Stimulated activated naive B cell treated with anti-CD40 and anti-IgM and Interleukin-4, amounts not matched to agents 10 μg/mL and 1 μg/mL and 100 μg/mL, for 72 hours (primary cell): ENCODE data around the gene ZNF592.

Source experiments
- ATAC-seq, 2 donors: fragments of 150-1000 bp; cut with Tn5 transposase; replicated peaks; 2 replicates each; pipeline ENCODE4 v1.10.0; 2021; ENCODE audit warnings: moderate library complexity in 1 of 2
- DNase-seq: peaks from one replicate; pipeline ENCODE4 v3.0.0; 2021
- H3K27ac Mint-ChIP-seq: one replicate; pipeline ENCODE4 v1.8.0; 2022; ENCODE audit warnings: mild to moderate bottlenecking, mixed read lengths
- H3K27me3 Mint-ChIP-seq, 2 donors: one replicate each; pipeline ENCODE4 v1.8.0; 2022; ENCODE audit warnings: mixed read lengths in 2 of 2
- H3K36me3 Mint-ChIP-seq, 2 donors: one replicate each; pipeline ENCODE4 v1.8.0; 2022; ENCODE audit warnings: mixed read lengths in 2 of 2, mild to moderate bottlenecking in 1 of 2
- H3K4me1 Mint-ChIP-seq, 2 donors: one replicate each; pipeline ENCODE4 v1.8.0; 2022; ENCODE audit warnings: mixed read lengths in 2 of 2, mild to moderate bottlenecking in 1 of 2
- H3K4me3 Mint-ChIP-seq, 2 donors: one replicate each; pipeline ENCODE4 v1.8.0; 2022; ENCODE audit warnings: mild to moderate bottlenecking in 2 of 2, mixed read lengths in 2 of 2, moderate library complexity in 1 of 2
- H3K9me3 Mint-ChIP-seq, 2 donors: one replicate each; pipeline ENCODE4 v1.8.0; 2022; ENCODE audit warnings: mixed read lengths in 2 of 2, mild to moderate bottlenecking in 1 of 2

Gene ZNF592

DNA sequence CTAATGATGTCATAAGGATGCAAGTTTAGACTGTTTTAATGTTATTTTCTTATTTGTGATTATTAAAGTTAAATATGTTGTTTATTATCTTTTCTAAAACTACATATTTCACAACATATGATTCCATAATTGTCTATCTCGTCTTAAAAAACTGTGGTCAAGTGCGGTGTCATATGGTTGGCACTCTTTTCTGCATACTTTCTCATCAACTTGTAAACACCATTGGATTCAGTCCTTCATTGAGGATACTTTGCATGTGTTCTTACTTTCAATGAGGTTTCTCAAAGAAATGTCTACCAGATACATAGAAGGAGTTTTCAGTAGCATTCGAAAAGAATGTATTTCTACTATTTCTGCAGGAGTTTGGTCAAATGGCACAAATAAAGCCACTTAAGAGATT is 46.8 kb downstream of the ZNF592 start:
- Mint-ChIP-seq H3K27me3 (no peaks in the 10 kb centered on the region), H3K27ac (no peak overlapping the region), H3K4me1 (peaks cover 6 to 10% of the 10 kb centered on the region in 2 donors), H3K36me3 (peaks cover 40 to 62% of the 10 kb centered on the region in 2 donors), H3K4me3 (no peak overlapping the region), H3K9me3 (no peaks in the 10 kb centered on the region)
- DNase-seq (no peak), ATAC-seq (no peak)

DNA sequence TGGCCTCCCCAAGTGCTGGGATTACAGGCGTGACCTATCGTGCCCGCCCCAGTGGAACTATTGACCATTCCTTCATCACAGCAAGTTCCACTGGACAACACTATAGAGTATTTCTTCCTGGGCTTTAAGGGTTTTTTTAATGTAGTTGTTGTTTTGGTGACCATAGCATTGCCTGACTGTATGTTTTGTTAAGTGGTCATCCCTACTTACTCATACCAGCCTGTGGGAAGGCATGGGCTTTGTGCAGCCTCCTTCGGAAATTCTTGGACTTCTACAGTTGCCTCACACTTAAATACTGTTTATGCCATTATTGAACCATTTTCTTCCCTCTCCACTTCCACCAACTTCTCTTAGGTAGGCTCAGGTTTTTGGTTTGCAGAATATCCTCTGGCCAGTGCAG is 48.8 kb downstream of the ZNF592 start:
- H3K36me3 Mint-ChIP-seq = peaks cover 36 to 51% of the 10 kb centered on the region in 2 donors
- H3K27me3 Mint-ChIP-seq = no peaks in the 10 kb centered on the region
- no peak overlapping the region for H3K4me3 Mint-ChIP-seq
- no peaks in the 10 kb centered on the region for H3K9me3 Mint-ChIP-seq
- no peak for ATAC-seq
- H3K27ac Mint-ChIP-seq = no peak overlapping the region
- DNase-seq = no peak
- peaks cover 0 to 2% of the 10 kb centered on the region in 2 donors for H3K4me1 Mint-ChIP-seq

DNA sequence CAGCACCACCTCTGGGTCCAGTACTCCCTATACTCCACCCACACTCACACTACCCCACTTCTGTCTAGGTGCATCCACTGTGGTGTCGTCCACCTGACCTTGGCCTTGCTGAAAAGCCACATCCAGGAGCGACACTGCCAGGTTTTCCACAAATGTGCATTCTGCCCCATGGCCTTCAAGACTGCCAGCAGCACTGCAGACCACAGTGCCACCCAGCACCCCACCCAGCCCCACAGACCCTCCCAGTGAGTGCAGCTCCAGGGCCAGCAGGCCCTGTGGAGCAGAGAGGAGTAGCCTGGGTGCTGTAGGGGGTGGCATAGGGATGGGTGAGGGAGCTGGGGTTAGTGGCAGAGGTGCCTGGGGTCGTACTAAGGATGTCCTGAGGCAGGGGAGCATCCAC is 49.4 kb downstream of the ZNF592 start:
- Mint-ChIP-seq H3K36me3 (peaks cover 38 to 51% of the 10 kb centered on the region in 2 donors), H3K27ac (peak overlapping the region; percentile 20), H3K27me3 (no peaks in the 10 kb centered on the region), H3K9me3 (no peaks in the 10 kb centered on the region), H3K4me3 (no peak overlapping the region), H3K4me1 (peaks cover 0 to 2% of the 10 kb centered on the region in 2 donors)
- DNase-seq (no peak), ATAC-seq (no peak)

DNA sequence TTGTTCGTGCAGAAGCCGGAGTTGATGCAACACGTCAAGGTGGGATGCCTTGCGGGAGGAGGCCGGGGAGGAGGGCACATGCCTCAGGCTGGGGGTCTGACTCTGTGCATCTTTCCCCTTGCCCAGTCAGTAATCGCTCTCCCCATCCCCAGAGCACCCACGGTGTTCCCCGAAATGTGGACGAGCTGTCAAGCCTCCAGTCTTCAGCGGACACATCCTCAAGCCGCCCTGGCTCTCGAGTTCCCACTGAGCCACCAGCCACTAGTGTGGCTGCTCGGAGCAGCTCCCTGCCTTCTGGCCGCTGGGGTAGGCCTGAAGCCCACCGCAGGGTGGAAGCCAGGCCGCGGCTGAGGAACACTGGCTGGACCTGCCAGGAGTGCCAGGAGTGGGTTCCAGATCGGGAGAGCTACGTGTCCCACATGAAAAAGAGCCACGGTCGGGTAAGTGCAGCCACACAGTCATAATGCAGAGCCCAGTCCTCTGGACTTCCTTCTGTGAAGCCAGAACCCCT is 50.1 kb downstream of the ZNF592 start:
- Mint-ChIP-seq H3K9me3 (no peaks in the 10 kb centered on the region), H3K4me3 (no peak overlapping the region), H3K27me3 (no peaks in the 10 kb centered on the region), H3K27ac (no peak overlapping the region), H3K36me3 (peaks cover 44 to 56% of the 10 kb centered on the region in 2 donors), H3K4me1 (peaks cover 0 to 2% of the 10 kb centered on the region in 2 donors)
- ATAC-seq = no peak
- no peak for DNase-seq

DNA sequence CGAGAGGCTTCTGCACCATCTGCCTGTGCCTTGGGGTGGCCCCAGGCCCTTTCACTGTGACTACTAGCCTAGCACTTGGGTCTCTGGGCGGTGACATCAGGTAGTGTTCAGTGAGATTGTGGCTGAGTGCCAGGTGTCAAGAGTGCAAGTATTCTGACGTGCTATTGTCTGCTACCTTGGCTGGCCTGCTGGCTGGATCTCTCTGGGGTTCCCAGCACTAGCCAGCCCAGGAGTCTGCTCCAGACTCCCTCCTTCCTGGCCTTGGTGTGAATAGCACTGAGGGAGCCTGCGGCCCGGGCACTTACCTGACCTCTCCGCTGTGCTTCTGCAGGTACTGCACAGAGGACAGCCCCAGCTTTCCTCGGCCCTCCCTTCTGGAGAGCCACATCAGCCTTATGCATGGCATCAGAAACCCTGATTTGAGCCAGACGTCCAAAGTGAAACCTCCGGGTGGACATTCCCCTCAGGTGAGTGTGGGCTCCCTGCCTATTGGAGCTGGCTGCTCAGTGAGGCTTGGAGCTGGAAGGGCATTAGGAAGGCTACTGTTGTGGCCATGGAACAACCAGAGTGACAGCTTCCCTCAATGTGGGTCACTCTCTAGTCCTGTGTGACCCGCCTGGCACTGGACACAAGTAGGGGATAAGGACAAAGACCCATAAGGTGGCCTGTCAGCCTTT is 51.3 kb downstream of the ZNF592 start:
- H3K9me3 Mint-ChIP-seq = no peaks in the 10 kb centered on the region
- no peak for ATAC-seq
- H3K27me3 Mint-ChIP-seq = no peaks in the 10 kb centered on the region
- H3K27ac Mint-ChIP-seq = no peak overlapping the region
- peaks cover 40 to 55% of the 10 kb centered on the region in 2 donors for H3K36me3 Mint-ChIP-seq
- H3K4me1 Mint-ChIP-seq = peaks cover 0 to 2% of the 10 kb centered on the region in 2 donors
- no peak for DNase-seq
- H3K4me3 Mint-ChIP-seq = no peak overlapping the region

DNA sequence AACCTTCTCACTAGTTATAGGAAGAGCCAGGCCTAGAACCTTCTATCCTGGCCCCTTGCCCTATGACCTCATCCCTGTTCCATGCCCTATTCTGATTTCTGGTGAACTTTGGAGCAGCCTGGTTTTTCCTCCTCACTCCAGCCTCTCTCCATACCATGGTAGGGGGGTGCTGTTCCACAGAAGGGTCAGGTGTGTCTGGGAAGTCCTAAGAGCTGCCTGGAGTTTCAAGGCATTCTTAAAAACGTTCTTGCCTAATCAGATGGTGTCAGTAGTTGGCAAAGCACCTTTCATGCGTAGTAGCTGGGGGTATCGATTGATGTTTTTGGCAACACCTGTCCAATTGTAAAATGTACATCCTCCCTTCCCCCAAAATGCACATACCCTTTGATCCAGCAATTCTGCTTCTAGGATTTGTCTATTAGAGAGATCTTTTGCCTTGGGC is 52.0 kb downstream of the ZNF592 start:
- Mint-ChIP-seq H3K27ac (no peak overlapping the region), H3K36me3 (peaks cover 43 to 61% of the 10 kb centered on the region in 2 donors)

DNA sequence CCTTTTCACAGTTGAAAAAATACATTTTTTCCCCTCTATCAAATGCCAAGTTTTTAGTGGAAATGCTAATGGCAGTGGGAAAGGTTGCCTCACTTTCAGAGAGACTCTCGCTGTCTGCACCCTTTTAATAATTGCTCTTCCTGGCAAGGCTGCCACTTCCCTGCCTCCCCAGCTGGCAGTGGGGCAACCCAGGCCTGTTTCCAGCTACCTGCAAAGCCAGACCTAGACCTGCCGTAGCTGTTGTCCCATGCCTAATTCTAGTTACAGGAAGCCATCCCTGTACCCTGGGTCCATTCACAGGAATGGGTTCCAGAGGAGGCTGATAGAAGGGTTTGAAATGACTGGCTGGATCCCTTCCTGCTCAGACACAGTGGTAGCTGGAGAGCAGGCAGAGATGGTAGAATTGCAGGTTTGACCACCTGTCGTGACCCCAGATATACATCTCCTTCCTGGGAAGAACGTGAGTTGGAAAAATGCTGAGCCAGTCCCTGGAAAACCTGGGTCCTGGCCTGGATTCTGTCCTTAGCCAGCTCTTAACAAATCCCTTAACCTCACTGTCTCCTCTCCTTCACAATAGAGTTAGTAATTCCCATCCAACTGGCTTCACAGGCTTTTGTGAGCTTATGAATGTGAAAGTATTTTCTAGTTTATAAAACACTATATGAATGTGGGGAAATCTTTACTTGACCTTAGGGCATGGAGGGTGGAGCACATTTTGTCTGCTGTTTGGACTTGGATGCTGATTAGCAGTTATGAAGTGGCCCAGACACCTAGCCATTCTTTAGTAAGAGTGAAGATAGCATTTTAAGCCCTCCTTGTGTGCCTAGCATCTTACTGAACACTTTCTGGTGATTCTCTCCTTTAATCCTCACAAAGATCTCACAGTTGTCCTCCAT is 55.9 kb downstream of the ZNF592 start:
- H3K27me3 Mint-ChIP-seq = no peaks in the 10 kb centered on the region
- ATAC-seq = no peak
- no peak for DNase-seq
- H3K27ac Mint-ChIP-seq = no peak overlapping the region
- peaks cover 36 to 57% of the 10 kb centered on the region in 2 donors for H3K36me3 Mint-ChIP-seq
- H3K4me1 Mint-ChIP-seq = peaks cover 2 to 12% of the 10 kb centered on the region in 2 donors
- no peak overlapping the region for H3K4me3 Mint-ChIP-seq
- no peaks in the 10 kb centered on the region for H3K9me3 Mint-ChIP-seq

More for the DNA sequence above, 52.0 kb downstream of the ZNF592 start:
- no peak for DNase-seq
- no peak overlapping the region for H3K4me3 Mint-ChIP-seq
- no peaks in the 10 kb centered on the region for H3K9me3 Mint-ChIP-seq
- ATAC-seq = no peak
- H3K27me3 Mint-ChIP-seq = no peaks in the 10 kb centered on the region
- H3K4me1 Mint-ChIP-seq = peaks cover 0 to 2% of the 10 kb centered on the region in 2 donors

DNA sequence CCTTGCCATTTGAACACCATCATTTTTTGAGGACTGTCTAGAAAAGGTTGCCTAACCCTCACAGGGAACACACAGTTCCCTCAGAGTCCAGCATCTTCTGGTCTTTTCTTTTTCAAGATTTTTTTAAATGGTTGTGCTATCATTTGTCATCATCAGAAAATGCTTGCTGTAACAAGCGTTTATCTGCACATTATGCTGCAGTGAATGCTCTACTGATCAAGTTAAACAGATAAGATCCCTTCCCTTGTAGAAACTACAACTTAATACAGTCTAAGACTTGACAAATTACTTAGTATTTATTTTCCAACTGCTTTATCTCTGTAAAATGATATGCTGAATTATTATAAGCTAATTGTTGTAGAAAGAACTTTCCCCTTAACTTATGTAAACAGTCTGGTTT is 56.8 kb downstream of the ZNF592 start:
- no peak overlapping the region for H3K27ac Mint-ChIP-seq

DNA sequence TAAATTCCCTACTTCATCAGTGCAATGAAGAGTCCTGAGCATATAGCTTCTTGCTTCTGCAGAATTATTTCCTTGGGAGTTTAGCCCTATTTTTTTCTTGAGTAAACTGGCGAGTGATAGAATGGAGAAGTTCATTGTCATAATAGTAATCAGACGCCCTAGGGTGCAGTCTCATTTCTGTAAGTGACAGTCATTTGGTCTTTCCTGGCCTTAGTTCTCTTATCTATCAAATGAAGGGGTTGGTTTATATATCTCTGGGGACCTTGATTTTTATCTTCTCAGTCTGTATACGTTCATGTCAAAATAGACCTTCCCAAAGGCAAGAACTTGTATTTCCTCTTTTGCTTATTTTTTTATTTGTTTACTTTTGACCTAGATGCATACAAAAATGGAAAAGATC is 58.8 kb downstream of the ZNF592 start:
- peaks cover 30 to 54% of the 10 kb centered on the region in 2 donors for H3K36me3 Mint-ChIP-seq
- H3K27me3 Mint-ChIP-seq = no peaks in the 10 kb centered on the region
- no peaks in the 10 kb centered on the region for H3K9me3 Mint-ChIP-seq
- ATAC-seq (peak; percentile 74 to 91), DNase-seq (no peak)
- H3K27ac Mint-ChIP-seq = peak overlapping the region; percentile 26
- no peak overlapping the region for H3K4me3 Mint-ChIP-seq
- H3K4me1 Mint-ChIP-seq = peaks cover 2 to 12% of the 10 kb centered on the region in 2 donors

More for the DNA sequence above, 56.8 kb downstream of the ZNF592 start:
- Mint-ChIP-seq H3K36me3 (peaks cover 33 to 51% of the 10 kb centered on the region in 2 donors), H3K27me3 (no peaks in the 10 kb centered on the region), H3K4me1 (peaks cover 2 to 12% of the 10 kb centered on the region in 2 donors), H3K4me3 (no peak overlapping the region), H3K9me3 (no peaks in the 10 kb centered on the region)
- ATAC-seq = no peak
- DNase-seq = no peak

DNA sequence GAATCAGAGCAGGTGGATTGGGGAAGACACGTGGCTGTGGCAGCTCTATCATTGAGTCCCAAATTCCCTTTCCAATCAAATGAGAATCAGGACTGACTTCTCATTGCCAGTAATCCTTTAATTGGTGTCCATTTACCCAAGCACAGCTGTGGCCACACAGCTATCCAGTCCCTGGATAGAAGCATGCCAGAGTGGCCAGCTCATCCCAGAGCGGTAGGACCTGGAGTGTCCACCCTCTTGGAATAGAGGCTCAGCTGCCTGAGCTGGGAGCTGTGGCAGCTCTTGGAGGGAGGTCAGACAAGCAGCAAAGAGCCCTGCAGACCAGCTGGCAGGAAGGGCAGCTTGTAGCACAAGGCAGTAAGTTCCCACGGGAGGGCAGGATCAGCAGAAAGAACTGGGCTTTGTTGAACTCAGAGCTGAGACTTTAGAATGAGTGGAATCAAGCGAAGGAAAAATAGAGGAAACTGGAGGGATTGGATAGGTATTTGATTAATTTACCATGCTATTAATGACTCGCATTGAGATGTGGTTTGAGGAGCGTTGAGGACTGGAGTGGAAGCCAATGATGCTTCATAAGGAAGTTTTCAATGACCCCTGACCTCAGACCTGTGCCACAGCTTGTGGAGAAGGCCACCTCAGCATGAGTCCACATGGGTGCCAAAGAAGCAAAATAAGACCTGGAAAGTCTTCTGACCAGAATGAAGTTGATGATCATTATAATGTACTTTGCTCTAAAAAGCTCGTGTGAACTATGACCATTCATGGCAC is 61.9 kb downstream of the ZNF592 start:
- Mint-ChIP-seq H3K36me3 (peaks cover 20 to 38% of the 10 kb centered on the region in 2 donors), H3K4me1 (peaks cover 7 to 12% of the 10 kb centered on the region in 2 donors), H3K9me3 (no peaks in the 10 kb centered on the region), H3K27ac (no peak overlapping the region), H3K4me3 (no peak overlapping the region), H3K27me3 (peaks cover 0 to 5% of the 10 kb centered on the region in 2 donors)
- DNase-seq (no peak), ATAC-seq (no peak)

DNA sequence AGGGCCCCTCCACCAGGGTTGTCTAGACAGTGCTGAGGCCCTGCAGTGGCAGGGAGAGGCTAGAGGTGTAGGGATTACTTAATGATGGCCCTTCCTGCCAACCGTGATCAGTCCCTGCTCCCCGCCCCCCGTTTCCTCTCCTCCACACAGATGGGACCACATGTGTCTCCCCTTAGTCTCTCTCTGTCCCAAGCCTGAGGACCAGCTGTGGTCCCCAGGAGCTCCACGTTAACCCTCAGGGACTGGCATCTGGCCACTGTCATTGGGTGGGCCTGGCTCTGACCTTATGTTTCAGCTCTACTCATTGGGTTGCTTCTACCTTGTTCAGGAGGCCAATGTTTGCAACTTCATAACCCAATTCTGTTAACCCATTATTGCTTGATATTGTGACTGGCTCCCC is 62.8 kb downstream of the ZNF592 start:
- Mint-ChIP-seq H3K27me3 (peaks cover 6 to 13% of the 10 kb centered on the region in 2 donors), H3K36me3 (peaks cover 20 to 37% of the 10 kb centered on the region in 2 donors), H3K9me3 (no peaks in the 10 kb centered on the region), H3K27ac (peak overlapping the region; percentile 44), H3K4me1 (peaks cover 9 to 12% of the 10 kb centered on the region in 2 donors), H3K4me3 (no peak overlapping the region)
- ATAC-seq (no peak), DNase-seq (no peak)

DNA sequence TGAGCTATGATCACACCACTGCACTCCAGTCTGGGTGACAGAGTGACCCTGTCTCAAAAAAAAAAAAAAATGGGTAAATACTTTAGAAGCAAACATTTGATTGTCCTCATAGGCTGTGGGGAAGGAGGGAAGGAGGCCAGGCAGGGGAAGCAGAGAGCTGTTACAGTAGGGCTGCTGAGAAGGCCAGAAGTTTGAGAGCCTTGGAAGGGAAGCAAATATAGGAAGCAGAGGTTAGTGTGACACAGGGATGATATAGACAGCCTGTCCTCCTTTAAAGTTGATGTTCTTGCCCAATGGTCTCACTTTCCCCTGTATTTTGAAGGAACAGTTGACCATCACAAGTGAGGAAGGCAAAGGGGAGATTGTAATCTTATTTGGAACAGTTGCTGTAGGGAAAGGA is 63.4 kb downstream of the ZNF592 start:
- no peaks in the 10 kb centered on the region for H3K9me3 Mint-ChIP-seq
- no peak overlapping the region for H3K27ac Mint-ChIP-seq

DNA sequence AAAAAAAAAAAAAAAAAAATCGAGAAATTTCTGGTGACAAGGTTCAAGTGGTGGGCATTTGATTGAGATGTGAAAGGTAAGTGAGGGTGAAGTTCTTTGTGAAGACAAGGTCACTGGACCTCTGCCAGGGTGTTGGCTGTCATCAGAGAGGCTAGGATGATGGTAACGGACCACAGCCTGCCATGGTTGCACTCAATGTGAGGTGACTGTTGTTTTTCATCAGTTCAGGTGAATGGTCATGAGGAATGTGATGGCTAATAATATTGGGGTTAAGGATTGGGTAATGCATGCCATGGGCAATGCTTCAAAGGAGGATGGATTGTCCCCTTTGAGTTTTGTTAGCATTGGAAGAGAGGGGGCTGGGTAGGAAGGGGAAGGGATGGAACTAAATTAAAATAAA is 64.5 kb downstream of the ZNF592 start:
- ATAC-seq = no peak
- H3K36me3 Mint-ChIP-seq = peaks cover 13 to 29% of the 10 kb centered on the region in 2 donors
- no peak overlapping the region for H3K4me3 Mint-ChIP-seq
- no peak for DNase-seq
- H3K27me3 Mint-ChIP-seq = peaks cover 16 to 18% of the 10 kb centered on the region in 2 donors
- H3K27ac Mint-ChIP-seq = no peak overlapping the region
- no peaks in the 10 kb centered on the region for H3K9me3 Mint-ChIP-seq
- H3K4me1 Mint-ChIP-seq = peaks cover 6 to 10% of the 10 kb centered on the region in 2 donors

More for the DNA sequence above, 63.4 kb downstream of the ZNF592 start:
- ATAC-seq (no peak), DNase-seq (no peak)
- Mint-ChIP-seq H3K36me3 (peaks cover 17 to 36% of the 10 kb centered on the region in 2 donors), H3K4me1 (peaks cover 12% of the 10 kb centered on the region in 2 donors), H3K27me3 (peaks cover 12 to 18% of the 10 kb centered on the region in 2 donors), H3K4me3 (no peak overlapping the region)

DNA sequence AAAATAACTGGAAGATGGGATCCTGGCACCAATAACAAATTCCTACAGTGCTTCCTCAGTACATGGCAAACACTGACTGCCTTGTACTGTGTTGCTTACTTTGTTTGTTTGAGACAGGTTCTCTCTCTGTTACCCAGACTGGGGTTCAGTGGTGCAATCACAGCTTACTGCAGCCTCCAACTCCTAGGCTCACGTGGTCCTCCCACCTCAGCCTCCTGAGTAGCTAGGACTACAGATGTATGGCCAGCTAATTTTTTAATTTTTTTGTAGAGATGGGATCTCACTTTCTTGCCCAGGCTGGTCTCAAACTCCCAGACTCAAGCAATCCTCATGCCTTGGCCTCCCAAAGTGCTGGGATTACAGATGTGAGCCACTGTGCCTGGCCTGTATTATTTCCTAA is 65.0 kb downstream of the ZNF592 start:
- no peak overlapping the region for H3K27ac Mint-ChIP-seq
- ATAC-seq = no peak
- DNase-seq = no peak
- peaks cover 11 to 13% of the 10 kb centered on the region in 2 donors for H3K4me1 Mint-ChIP-seq
- H3K36me3 Mint-ChIP-seq = peaks cover 11 to 29% of the 10 kb centered on the region in 2 donors
- no peak overlapping the region for H3K4me3 Mint-ChIP-seq
- H3K9me3 Mint-ChIP-seq = no peaks in the 10 kb centered on the region
- H3K27me3 Mint-ChIP-seq = peaks cover 21 to 22% of the 10 kb centered on the region in 2 donors
